PC-9 (cell line): ENCODE measurements around the gene SLC22A23.

Experiments used
- EZH2 ChIP-seq: fragments of 200-600 bp; sonication (generic); IDR thresholded peaks from 2 replicates; pipeline ENCODE4 v1.8.0; 2017; ENCODE audit warnings: antibody characterized with exemption, low read depth
- TF ChIP-seq, protein P1 (sequence below): fragments of 200-600 bp; sonication (generic); conservative IDR thresholded peaks from 2 replicates; pipeline ENCODE4 v1.6.1; 2017; ENCODE audit warnings: mixed run types, antibody characterized with exemption, mild to moderate bottlenecking, moderate library complexity

DNA sequence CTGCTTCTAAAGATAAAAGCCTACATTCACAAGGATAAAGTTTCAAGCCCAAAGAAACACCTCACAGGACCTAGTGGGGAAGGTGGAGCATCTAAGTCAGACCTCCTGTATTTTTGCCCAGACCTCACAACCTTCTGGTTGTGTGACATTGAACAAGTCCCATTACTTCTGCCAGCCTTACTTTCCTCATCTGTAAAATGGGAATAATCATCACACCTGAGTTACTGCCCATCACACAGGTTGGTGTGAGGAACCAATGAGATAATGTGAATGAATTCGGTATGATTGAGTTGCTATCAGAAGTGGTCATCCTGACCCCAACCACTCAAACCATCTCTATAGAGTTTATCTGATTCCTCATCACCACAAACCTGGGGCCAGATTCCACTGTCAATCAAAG, 11.1 kb upstream of the SLC22A23 start:
- no peak for TF ChIP-seq EZH2
- TF ChIP-seq, protein P1, sequence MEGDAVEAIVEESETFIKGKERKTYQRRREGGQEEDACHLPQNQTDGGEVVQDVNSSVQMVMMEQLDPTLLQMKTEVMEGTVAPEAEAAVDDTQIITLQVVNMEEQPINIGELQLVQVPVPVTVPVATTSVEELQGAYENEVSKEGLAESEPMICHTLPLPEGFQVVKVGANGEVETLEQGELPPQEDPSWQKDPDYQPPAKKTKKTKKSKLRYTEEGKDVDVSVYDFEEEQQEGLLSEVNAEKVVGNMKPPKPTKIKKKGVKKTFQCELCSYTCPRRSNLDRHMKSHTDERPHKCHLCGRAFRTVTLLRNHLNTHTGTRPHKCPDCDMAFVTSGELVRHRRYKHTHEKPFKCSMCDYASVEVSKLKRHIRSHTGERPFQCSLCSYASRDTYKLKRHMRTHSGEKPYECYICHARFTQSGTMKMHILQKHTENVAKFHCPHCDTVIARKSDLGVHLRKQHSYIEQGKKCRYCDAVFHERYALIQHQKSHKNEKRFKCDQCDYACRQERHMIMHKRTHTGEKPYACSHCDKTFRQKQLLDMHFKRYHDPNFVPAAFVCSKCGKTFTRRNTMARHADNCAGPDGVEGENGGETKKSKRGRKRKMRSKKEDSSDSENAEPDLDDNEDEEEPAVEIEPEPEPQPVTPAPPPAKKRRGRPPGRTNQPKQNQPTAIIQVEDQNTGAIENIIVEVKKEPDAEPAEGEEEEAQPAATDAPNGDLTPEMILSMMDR = no peak
